Measurements from ENCODE around the gene ATG9B. TPM values are rescaled to one million over a fixed set of nuclear protein-coding genes. Genes with fewer than 3 reads are reported as not detected.
"Not testable (repeated sequence)": the region's sequence is repeated elsewhere in the genome, so short reads cannot be mapped to it uniquely, and the experiment has no call there.

ATG9B gene
- total and polyA plus RNA-seq, 9 of the 15 experiments (the other 6 are each of a cell fraction or from before 2014, with no cell fraction given) = 0.29 to 8.0 (median 2.1) TPM

- TF ChIP-seq ZNF449 (CRISPR knock-in tag; IDR thresholded peaks at IDR 0.05) (peak; percentile 94), DDX20 (tag; IDR thresholded peaks at IDR 0.05; ENCODE audit: low read depth) (peak; percentile 92), PKNOX1 (IDR thresholded peaks at IDR 0.05) (0 out of 2 replicates have a peak, but pooled peaks have one; percentile 4), HDAC2 (IDR thresholded peaks at IDR 0.05) (0 out of 2 replicates have a peak, but pooled peaks have one; percentile 87), CTBP1 (IDR thresholded peaks at IDR 0.05; ENCODE audit: borderline replicate concordance) (peak; percentile 70; the same call in 1 of the 2 replicates), MAZ (CRISPR knock-in tag; conservative IDR thresholded peaks at IDR 0.05 in 1 of 2, IDR thresholded peaks at IDR 0.05 in 1 of 2) (peak in 1 of 2 experiments; percentile 80; a peak in 2 of 4 replicates), GTF2E2 (tag; IDR thresholded peaks at IDR 0.05) (peak; percentile 64; the same call in 1 of the 2 replicates), ZBTB40 (IDR thresholded peaks at IDR 0.05) (0 out of 2 replicates have a peak, but pooled peaks have one; percentile 52), SOX6 (IDR thresholded peaks at IDR 0.05) (peak; percentile 91), ETS2 (tag; IDR thresholded peaks at IDR 0.05; ENCODE audit: borderline replicate concordance, poor library complexity, severe bottlenecking) (peak; percentile 64), ETV1 (tag; conservative IDR thresholded peaks at IDR 0.05; ENCODE audit: low read depth) (peak; percentile 63), YY1 (IDR thresholded peaks at IDR 0.05; ENCODE audit: borderline replicate concordance in 1 of 3, control insufficient read depth in 1 of 3, extremely low read depth in 1 of 3, insufficient read depth in 3 of 3, insufficient read length in 1 of 3, insufficient replicate concordance in 2 of 3, low read depth in 1 of 3, low read length in 2 of 3) (peak in 1 of 3 experiments; percentile 49)
- not testable (repeated sequence) for TF ChIP-seq ZBTB40 (CRISPR knock-in tag; IDR thresholded peaks at IDR 0.05)
These were observed 2.8 kb upstream of the ATG9B start (continued) for GRCh38 chr7:151026771-151027727.
